ENCODE measurements around the gene ERN1. TPM values are rescaled to one million over a fixed set of nuclear protein-coding genes. Genes with fewer than 3 reads are reported as not detected.
A peak's percentile ranks its signal among the peaks of the same experiment; 100 is the strongest.

ERN1 gene
- total and polyA plus RNA-seq, 2 of the 13 experiments (the other 11 are each of a cell fraction or from before 2014, with no cell fraction given), result 6.0 to 12.7 TPM

DNA sequence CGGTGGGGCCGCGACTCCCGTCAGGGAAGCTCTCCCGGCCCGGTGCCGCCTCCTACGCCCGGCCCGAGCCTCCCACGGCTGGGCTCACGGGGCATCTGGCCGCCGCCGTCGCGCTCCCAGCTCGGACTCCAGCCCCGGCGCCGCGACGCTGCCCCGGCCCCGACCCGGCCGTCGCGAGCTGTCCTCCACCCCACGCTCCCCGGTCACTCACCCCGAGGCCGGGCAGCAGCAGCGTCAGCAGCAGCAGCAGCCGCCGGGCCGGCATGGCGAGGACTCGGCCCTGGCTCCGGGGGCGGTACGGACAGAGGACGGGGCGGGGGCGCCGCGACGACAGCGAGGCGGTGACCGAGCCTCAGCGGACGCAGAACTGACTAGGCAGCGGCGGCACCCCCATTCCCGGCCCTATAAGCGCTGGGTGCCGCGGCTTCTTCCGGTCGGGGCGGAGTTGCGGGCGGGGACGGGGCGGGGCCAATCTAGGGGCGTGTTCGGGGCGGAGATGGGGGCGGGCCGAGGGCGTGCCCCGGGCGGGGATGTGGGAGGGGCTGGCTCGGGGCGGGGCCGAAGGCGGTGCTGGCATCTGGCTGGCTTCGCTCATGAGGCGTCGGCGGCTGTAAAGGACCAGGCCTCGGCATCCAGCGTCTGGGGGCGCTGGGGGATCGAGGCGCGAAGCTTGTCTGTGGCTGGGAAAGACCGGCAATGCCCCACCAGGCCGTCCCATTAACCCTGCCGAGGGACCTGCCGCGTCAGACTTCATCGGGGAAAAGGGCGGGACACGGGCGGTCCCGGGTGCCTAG is at the start of gene ERN1 (continued):
- TF ChIP-seq, protein P1, sequence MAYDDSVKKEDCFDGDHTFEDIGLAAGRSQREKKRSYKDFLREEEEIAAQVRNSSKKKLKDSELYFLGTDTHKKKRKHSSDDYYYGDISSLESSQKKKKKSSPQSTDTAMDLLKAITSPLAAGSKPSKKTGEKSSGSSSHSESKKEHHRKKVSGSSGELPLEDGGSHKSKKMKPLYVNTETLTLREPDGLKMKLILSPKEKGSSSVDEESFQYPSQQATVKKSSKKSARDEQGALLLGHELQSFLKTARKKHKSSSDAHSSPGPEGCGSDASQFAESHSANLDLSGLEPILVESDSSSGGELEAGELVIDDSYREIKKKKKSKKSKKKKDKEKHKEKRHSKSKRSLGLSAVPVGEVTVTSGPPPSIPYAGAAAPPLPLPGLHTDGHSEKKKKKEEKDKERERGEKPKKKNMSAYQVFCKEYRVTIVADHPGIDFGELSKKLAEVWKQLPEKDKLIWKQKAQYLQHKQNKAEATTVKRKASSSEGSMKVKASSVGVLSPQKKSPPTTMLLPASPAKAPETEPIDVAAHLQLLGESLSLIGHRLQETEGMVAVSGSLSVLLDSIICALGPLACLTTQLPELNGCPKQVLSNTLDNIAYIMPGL (CRISPR knock-in tag; IDR thresholded peaks at IDR 0.05; ENCODE audit: borderline replicate concordance in 1 of 2, low read depth in 1 of 2), result peak; percentile 61 to 86; a peak in 3 of 4 replicates
- TF ChIP-seq, protein P2, sequence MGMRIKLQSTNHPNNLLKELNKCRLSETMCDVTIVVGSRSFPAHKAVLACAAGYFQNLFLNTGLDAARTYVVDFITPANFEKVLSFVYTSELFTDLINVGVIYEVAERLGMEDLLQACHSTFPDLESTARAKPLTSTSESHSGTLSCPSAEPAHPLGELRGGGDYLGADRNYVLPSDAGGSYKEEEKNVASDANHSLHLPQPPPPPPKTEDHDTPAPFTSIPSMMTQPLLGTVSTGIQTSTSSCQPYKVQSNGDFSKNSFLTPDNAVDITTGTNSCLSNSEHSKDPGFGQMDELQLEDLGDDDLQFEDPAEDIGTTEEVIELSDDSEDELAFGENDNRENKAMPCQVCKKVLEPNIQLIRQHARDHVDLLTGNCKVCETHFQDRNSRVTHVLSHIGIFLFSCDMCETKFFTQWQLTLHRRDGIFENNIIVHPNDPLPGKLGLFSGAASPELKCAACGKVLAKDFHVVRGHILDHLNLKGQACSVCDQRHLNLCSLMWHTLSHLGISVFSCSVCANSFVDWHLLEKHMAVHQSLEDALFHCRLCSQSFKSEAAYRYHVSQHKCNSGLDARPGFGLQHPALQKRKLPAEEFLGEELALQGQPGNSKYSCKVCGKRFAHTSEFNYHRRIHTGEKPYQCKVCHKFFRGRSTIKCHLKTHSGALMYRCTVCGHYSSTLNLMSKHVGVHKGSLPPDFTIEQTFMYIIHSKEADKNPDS (CRISPR knock-in tag; IDR thresholded peaks at IDR 0.05), result peak; percentile 82
- TF ChIP-seq, protein P3, sequence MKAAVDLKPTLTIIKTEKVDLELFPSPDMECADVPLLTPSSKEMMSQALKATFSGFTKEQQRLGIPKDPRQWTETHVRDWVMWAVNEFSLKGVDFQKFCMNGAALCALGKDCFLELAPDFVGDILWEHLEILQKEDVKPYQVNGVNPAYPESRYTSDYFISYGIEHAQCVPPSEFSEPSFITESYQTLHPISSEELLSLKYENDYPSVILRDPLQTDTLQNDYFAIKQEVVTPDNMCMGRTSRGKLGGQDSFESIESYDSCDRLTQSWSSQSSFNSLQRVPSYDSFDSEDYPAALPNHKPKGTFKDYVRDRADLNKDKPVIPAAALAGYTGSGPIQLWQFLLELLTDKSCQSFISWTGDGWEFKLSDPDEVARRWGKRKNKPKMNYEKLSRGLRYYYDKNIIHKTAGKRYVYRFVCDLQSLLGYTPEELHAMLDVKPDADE (CRISPR knock-in tag; IDR thresholded peaks at IDR 0.05), result peak; percentile 80
- TF ChIP-seq, protein P4, sequence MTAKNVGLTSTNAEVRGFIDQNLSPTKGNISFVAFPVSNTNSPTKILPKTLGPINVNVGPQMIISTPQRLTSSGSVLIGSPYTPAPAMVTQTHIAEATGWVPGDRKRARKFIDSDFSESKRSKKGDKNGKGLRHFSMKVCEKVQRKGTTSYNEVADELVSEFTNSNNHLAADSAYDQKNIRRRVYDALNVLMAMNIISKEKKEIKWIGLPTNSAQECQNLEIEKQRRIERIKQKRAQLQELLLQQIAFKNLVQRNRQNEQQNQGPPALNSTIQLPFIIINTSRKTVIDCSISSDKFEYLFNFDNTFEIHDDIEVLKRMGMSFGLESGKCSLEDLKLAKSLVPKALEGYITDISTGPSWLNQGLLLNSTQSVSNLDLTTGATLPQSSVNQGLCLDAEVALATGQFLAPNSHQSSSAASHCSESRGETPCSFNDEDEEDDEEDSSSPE (CRISPR knock-in tag; IDR thresholded peaks at IDR 0.05), result peak; percentile 74
- TF ChIP-seq, protein P5, sequence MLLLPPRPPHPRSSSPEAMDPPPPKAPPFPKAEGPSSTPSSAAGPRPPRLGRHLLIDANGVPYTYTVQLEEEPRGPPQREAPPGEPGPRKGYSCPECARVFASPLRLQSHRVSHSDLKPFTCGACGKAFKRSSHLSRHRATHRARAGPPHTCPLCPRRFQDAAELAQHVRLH (CRISPR knock-in tag; IDR thresholded peaks at IDR 0.05; ENCODE audit: borderline replicate concordance, low read depth), result peak; percentile 85; the same call in 1 of the 2 replicates
- TF ChIP-seq, protein P6, sequence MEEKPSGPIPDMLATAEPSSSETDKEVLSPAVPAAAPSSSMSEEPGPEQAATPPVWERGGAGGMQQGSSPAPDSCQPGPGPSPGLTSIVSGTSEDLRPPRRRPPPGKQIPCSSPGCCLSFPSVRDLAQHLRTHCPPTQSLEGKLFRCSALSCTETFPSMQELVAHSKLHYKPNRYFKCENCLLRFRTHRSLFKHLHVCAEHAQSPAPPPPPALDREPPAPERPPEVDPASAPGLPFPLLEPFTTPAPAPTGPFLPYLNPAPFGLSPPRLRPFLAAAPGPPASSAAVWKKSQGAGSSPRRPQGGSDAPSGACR (CRISPR knock-in tag; IDR thresholded peaks at IDR 0.05), result 0 out of 2 replicates have a peak, but pooled peaks have one; percentile 38
- TF ChIP-seq ATF7 (IDR thresholded peaks at IDR 0.05), result no peak
- TF ChIP-seq ATF7 (CRISPR knock-in tag; IDR thresholded peaks at IDR 0.05), result no peak
- peak; percentile 20; the same call in 1 of the 2 replicates for TF ChIP-seq ZFP37 (CRISPR knock-in tag; IDR thresholded peaks at IDR 0.05; ENCODE audit: borderline replicate concordance)
- peak; percentile 51; the same call in 1 of the 2 replicates for TF ChIP-seq ZNF552 (CRISPR knock-in tag; IDR thresholded peaks at IDR 0.05; ENCODE audit: borderline replicate concordance)
- TF ChIP-seq SP4 (CRISPR knock-in tag; IDR thresholded peaks at IDR 0.05), result peak; percentile 97
- TF ChIP-seq, protein P7, sequence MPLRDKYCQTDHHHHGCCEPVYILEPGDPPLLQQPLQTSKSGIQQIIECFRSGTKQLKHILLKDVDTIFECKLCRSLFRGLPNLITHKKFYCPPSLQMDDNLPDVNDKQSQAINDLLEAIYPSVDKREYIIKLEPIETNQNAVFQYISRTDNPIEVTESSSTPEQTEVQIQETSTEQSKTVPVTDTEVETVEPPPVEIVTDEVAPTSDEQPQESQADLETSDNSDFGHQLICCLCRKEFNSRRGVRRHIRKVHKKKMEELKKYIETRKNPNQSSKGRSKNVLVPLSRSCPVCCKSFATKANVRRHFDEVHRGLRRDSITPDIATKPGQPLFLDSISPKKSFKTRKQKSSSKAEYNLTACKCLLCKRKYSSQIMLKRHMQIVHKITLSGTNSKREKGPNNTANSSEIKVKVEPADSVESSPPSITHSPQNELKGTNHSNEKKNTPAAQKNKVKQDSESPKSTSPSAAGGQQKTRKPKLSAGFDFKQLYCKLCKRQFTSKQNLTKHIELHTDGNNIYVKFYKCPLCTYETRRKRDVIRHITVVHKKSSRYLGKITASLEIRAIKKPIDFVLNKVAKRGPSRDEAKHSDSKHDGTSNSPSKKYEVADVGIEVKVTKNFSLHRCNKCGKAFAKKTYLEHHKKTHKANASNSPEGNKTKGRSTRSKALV (CRISPR knock-in tag; IDR thresholded peaks at IDR 0.05), result peak; percentile 22; the same call in 1 of the 2 replicates
- peak; percentile 69; the same call in 1 of the 2 replicates for TF ChIP-seq REL (CRISPR knock-in tag; conservative IDR thresholded peaks at IDR 0.05)
- TF ChIP-seq ARNTL (CRISPR knock-in tag; IDR thresholded peaks at IDR 0.05), result peak; percentile 51; the same call in 1 of the 2 replicates
- peak; percentile 42 for TF ChIP-seq ZNF547 (CRISPR knock-in tag; IDR thresholded peaks at IDR 0.05)
- peak; percentile 68 for TF ChIP-seq ZNF160 (CRISPR knock-in tag; IDR thresholded peaks at IDR 0.05)
- peak; percentile 86 for TF ChIP-seq SMAD3 (CRISPR knock-in tag; IDR thresholded peaks at IDR 0.05)
- peak; percentile 49; the same call in 1 of the 2 replicates for TF ChIP-seq GATAD2A (CRISPR knock-in tag; IDR thresholded peaks at IDR 0.05)
- TF ChIP-seq ZSCAN9 (CRISPR knock-in tag; IDR thresholded peaks at IDR 0.05; ENCODE audit: borderline replicate concordance), result 0 out of 2 replicates have a peak, but pooled peaks have one; percentile 54

Measured in HepG2 (cell line).